ENCODE measurements around the gene CBL.
"Not testable (repeated sequence)": the region's sequence is repeated elsewhere in the genome, so short reads cannot be mapped to it uniquely, and the experiment has no call there.

The CBL gene

GRCh38 chr11:119205574-119206510 is at the start of gene CBL:
Gene CBL, plus strand, starts transcription at chr11:119206339. Its CDS starts 79 bp downstream, at chr11:119206418.
- DNase-seq: peak; percentile 95

- DNase-seq: no peak
These were observed 49.6 kb upstream of the CBL start for GRCh38 chr11:119156496-119156895.

GRCh38 chr11:119157063-119157462 is 49.1 kb upstream of the CBL start:
- DNase-seq: peak; percentile 48

- DNase-seq: no peak
These were observed 47.7 kb upstream of the CBL start for GRCh38 chr11:119158467-119158866.

- DNase-seq: no peak
These were observed 46.0 kb upstream of the CBL start for GRCh38 chr11:119160151-119160550.

- no peak for DNase-seq
These were observed 44.3 kb upstream of the CBL start for GRCh38 chr11:119161871-119162270.

- peak; percentile 89 for DNase-seq
These were observed 39.6 kb upstream of the CBL start for GRCh38 chr11:119166368-119167076.

- not testable (repeated sequence) for DNase-seq
These were observed 39.1 kb upstream of the CBL start for GRCh38 chr11:119167077-119167458.

- DNase-seq: no peak
These were observed 38.2 kb upstream of the CBL start for GRCh38 chr11:119167933-119168332.

- peak; percentile 93 for DNase-seq
These were observed 37.5 kb upstream of the CBL start, which contains the start of gene NLRX1 for GRCh38 chr11:119168471-119169281. Gene NLRX1, plus strand, starts transcription at chr11:119168725. Its CDS starts 2,679 bp downstream, at chr11:119171404.

- DNase-seq: peak; percentile 66
These were observed 36.8 kb upstream of the CBL start for GRCh38 chr11:119169282-119169719.

GRCh38 chr11:119172513-119172912 is 33.6 kb upstream of the CBL start:
- DNase-seq: no peak

- DNase-seq: no peak
These were observed 32.7 kb upstream of the CBL start for GRCh38 chr11:119173453-119173852.

GRCh38 chr11:119175493-119176077 is 30.6 kb upstream of the CBL start:
- peak; percentile 74 for DNase-seq

GRCh38 chr11:119178166-119178680 is 27.9 kb upstream of the CBL start:
- peak; percentile 41 for DNase-seq

GRCh38 chr11:119179342-119179741 is 26.8 kb upstream of the CBL start:
- no peak for DNase-seq

GRCh38 chr11:119179983-119180382 is 26.2 kb upstream of the CBL start:
- peak; percentile 99 for DNase-seq

GRCh38 chr11:119180729-119181676 is 25.1 kb upstream of the CBL start:
- DNase-seq: peak; percentile 37

GRCh38 chr11:119181677-119182412 is 24.3 kb upstream of the CBL start:
- peak; percentile 84 for DNase-seq

- not testable (repeated sequence) for DNase-seq
These were observed 21.7 kb upstream of the CBL start for GRCh38 chr11:119184399-119184798.

Data from DMS53 (cell line).